HepG2 (cell line): ENCODE results near the gene TNFSF12. TPM values are rescaled to one million over a fixed set of nuclear protein-coding genes. Genes with fewer than 3 reads are reported as not detected.
A peak's percentile ranks its signal among the peaks of the same experiment; 100 is the strongest.

Source experiments
- CEBPB ChIP-seq: IDR thresholded peaks from 2 replicates; pipeline ENCODE4 v1.6.1; 2011; ENCODE audit warnings: low read depth, low read length, improper control_type of control experiment, borderline replicate concordance
- HNRNPL ChIP-seq: fragments of 200-400 bp; formaldehyde crosslinking; IDR thresholded peaks from 2 replicates; pipeline ENCODE4 v1.6.1; 2017; ENCODE audit warnings: mild to moderate bottlenecking, low read depth, low read length
- KDM5A ChIP-seq: fragments of 200-600 bp; sonication (generic); IDR thresholded peaks from 2 replicates; pipeline ENCODE4 v1.7.0; 2018; ENCODE audit warnings: antibody characterized with exemption, mild to moderate bottlenecking, low read length, borderline replicate concordance
- PITX1 ChIP-seq: sonication (generic); formaldehyde crosslinking; IDR thresholded peaks from 2 replicates; pipeline ENCODE4 v1.5.1; 2020; ENCODE audit warnings: mild to moderate bottlenecking, missing genetic modification reagents
- REPIN1 ChIP-seq: sonication (generic); formaldehyde crosslinking; IDR thresholded peaks from 2 replicates; pipeline ENCODE4 v1.8.0; 2022; ENCODE audit warnings: missing genetic modification reagents, low read depth, mild to moderate bottlenecking, borderline replicate concordance
- WIZ ChIP-seq: sonication (generic); formaldehyde crosslinking; IDR thresholded peaks from 2 replicates; pipeline ENCODE4 v1.5.1; 2020; ENCODE audit warnings: mild to moderate bottlenecking, missing genetic modification reagents
- ZBTB21 ChIP-seq: sonication (generic); formaldehyde crosslinking; IDR thresholded peaks from 2 replicates; pipeline ENCODE4 v1.4.0; 2020; ENCODE audit warnings: missing genetic modification reagents
- ZFP62 ChIP-seq: sonication (generic); formaldehyde crosslinking; IDR thresholded peaks from 2 replicates; pipeline ENCODE4 v1.4.0; 2020; ENCODE audit warnings: missing genetic modification reagents
- ZIK1 ChIP-seq: sonication (generic); formaldehyde crosslinking; IDR thresholded peaks from 2 replicates; pipeline ENCODE4 v1.5.0; 2020; ENCODE audit warnings: mild to moderate bottlenecking, low read depth, missing genetic modification reagents, borderline replicate concordance
- ZNF143 ChIP-seq: sonication (generic); formaldehyde crosslinking; IDR thresholded peaks from 2 replicates; pipeline ENCODE4 v1.4.0; 2020; ENCODE audit warnings: missing genetic modification reagents
- ZNF263 ChIP-seq: sonication (generic); formaldehyde crosslinking; IDR thresholded peaks from 2 replicates; pipeline ENCODE4 v1.4.0; 2020; ENCODE audit warnings: missing genetic modification reagents
- ZNF317 ChIP-seq: sonication (generic); formaldehyde crosslinking; IDR thresholded peaks from 2 replicates; pipeline ENCODE4 v1.5.0; 2020; ENCODE audit warnings: mild to moderate bottlenecking, missing genetic modification reagents
- ZNF383 ChIP-seq: sonication (generic); formaldehyde crosslinking; IDR thresholded peaks from 2 replicates; pipeline ENCODE4 v1.4.0; 2020; ENCODE audit warnings: missing genetic modification reagents, mild to moderate bottlenecking, borderline replicate concordance
- ZNF44 ChIP-seq: sonication (generic); formaldehyde crosslinking; IDR thresholded peaks from 2 replicates; pipeline ENCODE4 v1.5.1; 2020; ENCODE audit warnings: mild to moderate bottlenecking, missing genetic modification reagents
- ZNF557 ChIP-seq: sonication (generic); formaldehyde crosslinking; IDR thresholded peaks from 2 replicates; pipeline ENCODE4 v1.4.0; 2020; ENCODE audit warnings: missing genetic modification reagents
- ZNF775 ChIP-seq: sonication (generic); formaldehyde crosslinking; IDR thresholded peaks from 2 replicates; pipeline ENCODE4 v1.4.0; 2020; ENCODE audit warnings: missing genetic modification reagents, mild to moderate bottlenecking, moderate library complexity, borderline replicate concordance
- polyA plus RNA-seq, 8 experiments: library from polyadenylated mRNA; depleted of rRNA in 3 of 8; stranded (reverse) in 7 of 8; unstranded in 1 of 8; fragments of >200 nt; fragmentation: Illumina TruSeq in 4 of 8; extraction: Trizol in 4 of 8; gene quantifications; 2 replicates each; pipeline versions ENCODE4 v1.2.1 to v1.2.3, GENCODE V29; 2011 to 2016; ENCODE audit warnings: low read depth in 4 of 8, missing spikeins in 1 of 8, mixed read lengths in 1 of 8; ENCODE audit not compliant: insufficient read depth in 1 of 8
- total RNA-seq, 5 experiments: library from RNA; depleted of rRNA; stranded (reverse); fragments of >200 nt; fragmentation: Illumina TruSeq; extraction: Trizol; gene quantifications; 2 replicates each; pipeline ENCODE4 v1.2.3, GENCODE V29; 2016; ENCODE audit warnings: low read depth in 1 of 5
- TF ChIP-seq, protein P1 (sequence below): sonication (generic); formaldehyde crosslinking; IDR thresholded peaks from 2 replicates; pipeline ENCODE4 v1.9.0; 2021; ENCODE audit warnings: missing genetic modification reagents, borderline replicate concordance
- TF ChIP-seq, protein P2 (sequence below): fragments of 450-650 bp; IDR thresholded peaks from 2 replicates; pipeline ENCODE4 v1.6.1; 2017; ENCODE audit warnings: mild to moderate bottlenecking
- TF ChIP-seq, protein P3 (sequence below): sonication (generic); formaldehyde crosslinking; IDR thresholded peaks from 2 replicates; pipeline ENCODE4 v1.4.0; 2020; ENCODE audit warnings: mild to moderate bottlenecking, low read depth, missing genetic modification reagents
- TF ChIP-seq, protein P4 (sequence below): sonication (generic); formaldehyde crosslinking; IDR thresholded peaks from 2 replicates; pipeline ENCODE4 v1.5.0; 2020; ENCODE audit warnings: mild to moderate bottlenecking, missing genetic modification reagents, borderline replicate concordance

TNFSF12 gene
- total and polyA plus RNA-seq, 2 of the 13 experiments (the other 11 are each of a cell fraction or from before 2014, with no cell fraction given) = 0.93 to 7.2 TPM

DNA sequence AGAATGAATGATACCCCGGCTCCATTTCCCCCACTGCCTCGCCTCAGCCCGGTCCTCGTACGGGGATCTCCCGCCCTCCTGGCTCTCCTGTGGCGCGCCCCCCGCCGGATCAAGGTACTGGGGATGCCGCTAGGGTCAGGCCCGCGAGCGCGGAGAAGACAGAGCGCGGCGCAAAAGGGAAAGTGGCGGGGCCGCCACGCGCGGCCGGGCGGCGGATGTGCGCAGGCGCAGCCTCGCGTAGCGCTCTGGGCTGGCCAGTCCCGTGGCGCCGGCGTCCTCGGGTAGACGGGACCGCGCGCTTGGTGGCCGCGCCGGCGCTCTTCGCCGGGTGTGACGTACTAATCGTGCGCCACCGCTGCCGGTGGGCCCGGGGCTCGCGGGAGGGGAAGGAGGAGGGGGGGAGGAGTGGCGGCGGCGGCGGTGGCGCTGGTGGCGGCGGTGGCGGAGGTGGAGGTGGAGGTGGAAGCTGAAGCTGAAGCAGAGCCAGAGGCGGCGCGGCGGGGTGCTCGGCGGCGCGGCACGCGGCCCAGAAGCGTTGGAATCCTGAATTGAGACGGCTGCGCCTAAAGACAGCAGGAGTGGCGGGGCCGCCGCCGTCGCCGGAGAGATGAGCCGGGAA is 12.8 kb downstream of the TNFSF12 start, which contains the start of gene SENP3 (continued):
- TF ChIP-seq HNRNPL = no peak
- TF ChIP-seq ZNF775 = no peak
- no peak for TF ChIP-seq CEBPB
- TF ChIP-seq REPIN1 (CRISPR knock-in tag) = no peak
- TF ChIP-seq ZNF557 (CRISPR knock-in tag) = no peak
- TF ChIP-seq, protein P1, sequence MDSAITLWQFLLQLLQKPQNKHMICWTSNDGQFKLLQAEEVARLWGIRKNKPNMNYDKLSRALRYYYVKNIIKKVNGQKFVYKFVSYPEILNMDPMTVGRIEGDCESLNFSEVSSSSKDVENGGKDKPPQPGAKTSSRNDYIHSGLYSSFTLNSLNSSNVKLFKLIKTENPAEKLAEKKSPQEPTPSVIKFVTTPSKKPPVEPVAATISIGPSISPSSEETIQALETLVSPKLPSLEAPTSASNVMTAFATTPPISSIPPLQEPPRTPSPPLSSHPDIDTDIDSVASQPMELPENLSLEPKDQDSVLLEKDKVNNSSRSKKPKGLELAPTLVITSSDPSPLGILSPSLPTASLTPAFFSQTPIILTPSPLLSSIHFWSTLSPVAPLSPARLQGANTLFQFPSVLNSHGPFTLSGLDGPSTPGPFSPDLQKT (CRISPR knock-in tag) = no peak
- TF ChIP-seq KDM5A = peak; percentile 94
- TF ChIP-seq, protein P2, sequence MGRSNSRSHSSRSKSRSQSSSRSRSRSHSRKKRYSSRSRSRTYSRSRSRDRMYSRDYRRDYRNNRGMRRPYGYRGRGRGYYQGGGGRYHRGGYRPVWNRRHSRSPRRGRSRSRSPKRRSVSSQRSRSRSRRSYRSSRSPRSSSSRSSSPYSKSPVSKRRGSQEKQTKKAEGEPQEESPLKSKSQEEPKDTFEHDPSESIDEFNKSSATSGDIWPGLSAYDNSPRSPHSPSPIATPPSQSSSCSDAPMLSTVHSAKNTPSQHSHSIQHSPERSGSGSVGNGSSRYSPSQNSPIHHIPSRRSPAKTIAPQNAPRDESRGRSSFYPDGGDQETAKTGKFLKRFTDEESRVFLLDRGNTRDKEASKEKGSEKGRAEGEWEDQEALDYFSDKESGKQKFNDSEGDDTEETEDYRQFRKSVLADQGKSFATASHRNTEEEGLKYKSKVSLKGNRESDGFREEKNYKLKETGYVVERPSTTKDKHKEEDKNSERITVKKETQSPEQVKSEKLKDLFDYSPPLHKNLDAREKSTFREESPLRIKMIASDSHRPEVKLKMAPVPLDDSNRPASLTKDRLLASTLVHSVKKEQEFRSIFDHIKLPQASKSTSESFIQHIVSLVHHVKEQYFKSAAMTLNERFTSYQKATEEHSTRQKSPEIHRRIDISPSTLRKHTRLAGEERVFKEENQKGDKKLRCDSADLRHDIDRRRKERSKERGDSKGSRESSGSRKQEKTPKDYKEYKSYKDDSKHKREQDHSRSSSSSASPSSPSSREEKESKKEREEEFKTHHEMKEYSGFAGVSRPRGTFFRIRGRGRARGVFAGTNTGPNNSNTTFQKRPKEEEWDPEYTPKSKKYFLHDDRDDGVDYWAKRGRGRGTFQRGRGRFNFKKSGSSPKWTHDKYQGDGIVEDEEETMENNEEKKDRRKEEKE = no peak
- TF ChIP-seq ZNF143 = peak; percentile 49; the same call in 1 of the 2 replicates
- TF ChIP-seq WIZ (CRISPR knock-in tag) = no peak
- 0 out of 2 replicates have a peak, but pooled peaks have one; percentile 90 for TF ChIP-seq ZNF383 (CRISPR knock-in tag)
- TF ChIP-seq ZNF317 = peak; percentile 13; the same call in 1 of the 2 replicates
- TF ChIP-seq, protein P3, sequence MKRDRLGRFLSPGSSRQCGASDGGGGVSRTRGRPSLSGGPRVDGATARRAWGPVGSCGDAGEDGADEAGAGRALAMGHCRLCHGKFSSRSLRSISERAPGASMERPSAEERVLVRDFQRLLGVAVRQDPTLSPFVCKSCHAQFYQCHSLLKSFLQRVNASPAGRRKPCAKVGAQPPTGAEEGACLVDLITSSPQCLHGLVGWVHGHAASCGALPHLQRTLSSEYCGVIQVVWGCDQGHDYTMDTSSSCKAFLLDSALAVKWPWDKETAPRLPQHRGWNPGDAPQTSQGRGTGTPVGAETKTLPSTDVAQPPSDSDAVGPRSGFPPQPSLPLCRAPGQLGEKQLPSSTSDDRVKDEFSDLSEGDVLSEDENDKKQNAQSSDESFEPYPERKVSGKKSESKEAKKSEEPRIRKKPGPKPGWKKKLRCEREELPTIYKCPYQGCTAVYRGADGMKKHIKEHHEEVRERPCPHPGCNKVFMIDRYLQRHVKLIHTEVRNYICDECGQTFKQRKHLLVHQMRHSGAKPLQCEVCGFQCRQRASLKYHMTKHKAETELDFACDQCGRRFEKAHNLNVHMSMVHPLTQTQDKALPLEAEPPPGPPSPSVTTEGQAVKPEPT (CRISPR knock-in tag) = 0 out of 2 replicates have a peak, but pooled peaks have one; percentile 33
- TF ChIP-seq, protein P4, sequence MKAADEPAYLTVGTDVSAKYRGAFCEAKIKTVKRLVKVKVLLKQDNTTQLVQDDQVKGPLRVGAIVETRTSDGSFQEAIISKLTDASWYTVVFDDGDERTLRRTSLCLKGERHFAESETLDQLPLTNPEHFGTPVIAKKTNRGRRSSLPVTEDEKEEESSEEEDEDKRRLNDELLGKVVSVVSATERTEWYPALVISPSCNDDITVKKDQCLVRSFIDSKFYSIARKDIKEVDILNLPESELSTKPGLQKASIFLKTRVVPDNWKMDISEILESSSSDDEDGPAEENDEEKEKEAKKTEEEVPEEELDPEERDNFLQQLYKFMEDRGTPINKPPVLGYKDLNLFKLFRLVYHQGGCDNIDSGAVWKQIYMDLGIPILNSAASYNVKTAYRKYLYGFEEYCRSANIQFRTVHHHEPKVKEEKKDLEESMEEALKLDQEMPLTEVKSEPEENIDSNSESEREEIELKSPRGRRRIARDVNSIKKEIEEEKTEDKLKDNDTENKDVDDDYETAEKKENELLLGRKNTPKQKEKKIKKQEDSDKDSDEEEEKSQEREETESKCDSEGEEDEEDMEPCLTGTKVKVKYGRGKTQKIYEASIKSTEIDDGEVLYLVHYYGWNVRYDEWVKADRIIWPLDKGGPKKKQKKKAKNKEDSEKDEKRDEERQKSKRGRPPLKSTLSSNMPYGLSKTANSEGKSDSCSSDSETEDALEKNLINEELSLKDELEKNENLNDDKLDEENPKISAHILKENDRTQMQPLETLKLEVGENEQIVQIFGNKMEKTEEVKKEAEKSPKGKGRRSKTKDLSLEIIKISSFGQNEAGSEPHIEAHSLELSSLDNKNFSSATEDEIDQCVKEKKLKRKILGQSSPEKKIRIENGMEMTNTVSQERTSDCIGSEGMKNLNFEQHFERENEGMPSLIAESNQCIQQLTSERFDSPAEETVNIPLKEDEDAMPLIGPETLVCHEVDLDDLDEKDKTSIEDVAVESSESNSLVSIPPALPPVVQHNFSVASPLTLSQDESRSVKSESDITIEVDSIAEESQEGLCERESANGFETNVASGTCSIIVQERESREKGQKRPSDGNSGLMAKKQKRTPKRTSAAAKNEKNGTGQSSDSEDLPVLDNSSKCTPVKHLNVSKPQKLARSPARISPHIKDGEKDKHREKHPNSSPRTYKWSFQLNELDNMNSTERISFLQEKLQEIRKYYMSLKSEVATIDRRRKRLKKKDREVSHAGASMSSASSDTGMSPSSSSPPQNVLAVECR = peak; percentile 75; the same call in 1 of the 2 replicates
- TF ChIP-seq ZBTB21 = no peak
- no peak for TF ChIP-seq ZFP62 (CRISPR knock-in tag)
- no peak for TF ChIP-seq ZNF263 (CRISPR knock-in tag)
- 0 out of 2 replicates have a peak, but pooled peaks have one; percentile 70 for TF ChIP-seq ZIK1 (CRISPR knock-in tag)
- TF ChIP-seq PITX1 (CRISPR knock-in tag) = no peak
- TF ChIP-seq ZNF44 (CRISPR knock-in tag) = no peak
